ENCODE measurements around the gene ACTA1. TPM values are rescaled to one million over a fixed set of nuclear protein-coding genes. Genes with fewer than 3 reads are reported as not detected.

Gene ACTA1
- total and polyA plus RNA-seq, 12 donors: 976 to 17,994 (median 8,260) TPM

- Histone ChIP-seq H3K9me3 (peaks cover 0 to 15% (median 8%) of the 10 kb centered on the region in 11 donors), H3K36me3 (peaks cover 0 to 19% (median 0%) of the 10 kb centered on the region in 9 donors), H3K27ac (peak overlapping the region in 1 of 10 donors; percentile 11), H3K4me1 (peaks cover 0 to 21% (median 16%) of the 10 kb centered on the region in 9 donors), H3K4me3 (no peak overlapping the region), H3K27me3 (peaks cover 8 to 83% (median 59%) of the 10 kb centered on the region in 7 donors)
- no peak for TF ChIP-seq CTCF (IDR thresholded peaks at IDR 0.05)
- DNase-seq (no peak), ATAC-seq (no peak)
- intact Hi-C loops (cut with DNase I): no loop called here
- 71 to 78% methylated on average over 3 of the region's 3 CpGs for WGBS, 2 donors
Observed at GRCh38 chr1:229428256-229428655, 5.6 kb downstream of the ACTA1 start.

GRCh38 chr1:229427572-229427971 lies 6.3 kb downstream of the ACTA1 start:
- 78 to 86% methylated on average over 3 of the region's 3 CpGs for WGBS, 2 donors
- H3K4me3 ChIP-seq: no peak overlapping the region
- H3K27ac ChIP-seq: no peak overlapping the region
- no peak for TF ChIP-seq CTCF (IDR thresholded peaks at IDR 0.05)
- ATAC-seq (no peak), DNase-seq (no peak)
- H3K4me1 ChIP-seq: peaks cover 0 to 18% (median 15%) of the 10 kb centered on the region in 9 donors
- intact Hi-C loops (cut with DNase I): no loop called here
- peaks cover 0 to 20% (median 10%) of the 10 kb centered on the region in 11 donors for H3K9me3 ChIP-seq
- H3K36me3 ChIP-seq: peaks cover 0 to 13% (median 0%) of the 10 kb centered on the region in 9 donors
- H3K27me3 ChIP-seq: peaks cover 5 to 76% (median 52%) of the 10 kb centered on the region in 7 donors

- intact Hi-C loops (cut with DNase I): no loop called here
- no peak for TF ChIP-seq CTCF (IDR thresholded peaks at IDR 0.05)
- 79 to 81% methylated on average over 2 of the region's 2 CpGs for WGBS, 2 donors
- H3K4me1 ChIP-seq: peaks cover 0 to 2% (median 0%) of the 10 kb centered on the region in 9 donors
- H3K27me3 ChIP-seq: peaks cover 0 to 57% (median 34%) of the 10 kb centered on the region in 7 donors
- no peaks in the 10 kb centered on the region for H3K36me3 ChIP-seq
- H3K9me3 ChIP-seq: peaks cover 0 to 20% (median 10%) of the 10 kb centered on the region in 11 donors
- ATAC-seq (no peak), DNase-seq (no peak)
- no peak overlapping the region for H3K4me3 ChIP-seq
- no peak overlapping the region for H3K27ac ChIP-seq
Observed at GRCh38 chr1:229425564-229426159, 8.2 kb downstream of the ACTA1 start.

GRCh38 chr1:229420765-229421164 lies 13.1 kb downstream of the ACTA1 start:
- intact Hi-C loops (cut with DNase I): no loop called here
- H3K4me3 ChIP-seq: no peak overlapping the region
- peaks cover 0 to 8% (median 0%) of the 10 kb centered on the region in 7 donors for H3K27me3 ChIP-seq
- no peaks in the 10 kb centered on the region for H3K4me1 ChIP-seq
- ATAC-seq (no peak), DNase-seq (no peak)
- no peaks in the 10 kb centered on the region for H3K36me3 ChIP-seq
- no peak overlapping the region for H3K27ac ChIP-seq
- no peak for TF ChIP-seq CTCF (IDR thresholded peaks at IDR 0.05)
- WGBS, 2 donors: 79% methylated on average over 7 of the region's 7 CpGs
- peaks cover 0 to 20% (median 10%) of the 10 kb centered on the region in 11 donors for H3K9me3 ChIP-seq

Measured in heart right ventricle (tissue), 16 donors.